Stimulated activated effector memory CD8-positive, alpha-beta T cell treated with anti-CD3 and anti-CD28 coated beads, Interleukin-12 subunit alpha, Interleukin-12 subunit beta, amount 100 ng/mL, for 72 hours (primary cell): ENCODE results near the gene IL13RA1.
A peak's percentile ranks its signal among the peaks of the same experiment; 100 is the strongest.
"Not testable (repeated sequence)": the region's sequence is repeated elsewhere in the genome, so short reads cannot be mapped to it uniquely, and the experiment has no call there.

Source experiments
- ATAC-seq: fragments of 150-1000 bp; cut with Tn5 transposase; 2 replicates; pipeline ENCODE4 v1.10.0; 2021
- DNase-seq, 2 donors: peaks; one replicate each; pipeline ENCODE4 v3.0.0; 2021 to 2022; ENCODE audit warnings: low spot score in 2 of 2
- H3K27ac Mint-ChIP-seq: one replicate; pipeline ENCODE4 v1.8.0; 2022; ENCODE audit warnings: mild to moderate bottlenecking, mixed read lengths
- H3K36me3 Mint-ChIP-seq: one replicate; pipeline ENCODE4 v1.8.0; 2022; ENCODE audit warnings: mild to moderate bottlenecking, mixed read lengths
- H3K4me1 Mint-ChIP-seq: one replicate; pipeline ENCODE4 v1.8.0; 2022; ENCODE audit warnings: mixed read lengths
- H3K4me3 Mint-ChIP-seq: one replicate; pipeline ENCODE4 v1.8.0; 2022; ENCODE audit warnings: mild to moderate bottlenecking, mixed read lengths
- H3K9me3 Mint-ChIP-seq: one replicate; pipeline ENCODE4 v1.8.0; 2022; ENCODE audit warnings: mixed read lengths

Gene IL13RA1

DNA sequence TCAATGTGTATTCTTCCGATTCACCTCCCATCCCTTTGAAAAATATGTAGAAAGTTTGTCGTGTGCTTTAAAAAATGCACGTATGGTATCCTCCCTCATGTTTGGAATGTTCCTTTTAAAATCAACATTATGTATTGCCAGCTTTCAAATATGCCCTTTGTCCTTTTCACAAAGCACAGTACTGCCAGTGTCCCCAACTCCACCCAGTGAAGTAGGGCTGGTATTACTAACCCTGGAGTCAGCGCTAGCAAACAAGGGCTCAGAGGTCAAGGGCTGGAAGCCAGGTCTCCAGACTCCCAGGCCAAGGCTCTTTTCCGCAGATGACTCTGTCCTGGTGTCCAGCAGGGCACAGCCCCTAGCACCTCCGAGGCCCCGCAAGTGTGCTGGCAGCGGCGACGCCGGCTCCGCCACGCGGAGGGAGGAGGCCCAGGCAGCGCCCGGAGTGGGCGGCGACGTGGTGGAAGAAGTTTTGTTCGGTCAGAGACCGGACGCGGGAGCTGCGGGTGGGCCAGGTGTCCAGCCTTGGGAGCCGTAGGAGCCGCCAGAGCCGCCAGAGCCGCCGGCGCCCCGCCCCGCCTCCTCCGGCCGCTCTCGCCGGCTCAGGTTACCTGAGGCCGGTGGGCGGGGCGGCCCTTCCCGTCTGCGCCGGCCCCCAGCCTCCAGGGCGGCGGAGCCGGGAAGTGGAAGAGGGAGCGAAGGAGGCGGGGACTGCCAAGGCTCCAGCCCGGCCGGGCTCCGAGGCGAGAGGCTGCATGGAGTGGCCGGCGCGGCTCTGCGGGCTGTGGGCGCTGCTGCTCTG is at the start of gene IL13RA1:
Gene IL13RA1 (plus strand): TSS at position 720 of the 799 bp plus-strand sequence. CDS start 33 bp downstream, at position 753.
- ATAC-seq, result peak; percentile 70
- no peaks in the 10 kb centered on the region for H3K9me3 Mint-ChIP-seq

DNA sequence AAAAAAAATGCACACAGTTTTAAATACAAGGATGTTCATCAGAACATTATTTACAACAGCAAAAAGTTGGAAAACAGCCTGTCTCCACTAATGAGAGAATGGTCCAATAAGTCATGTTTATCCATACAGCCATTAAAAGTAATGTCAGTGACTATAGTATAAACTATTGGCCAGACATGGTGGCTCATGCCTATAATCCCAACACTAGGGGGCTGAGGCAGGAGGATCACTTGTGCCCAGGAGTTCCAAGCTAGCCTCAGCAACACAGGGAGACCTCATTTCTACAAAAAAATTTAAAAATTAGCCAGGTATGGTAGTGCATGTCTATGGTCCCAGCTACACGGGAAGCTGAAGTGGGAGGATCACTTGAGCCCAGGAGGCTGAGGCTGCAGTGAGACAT is 48.1 kb upstream of the IL13RA1 start:
- no peak overlapping the region for H3K4me3 Mint-ChIP-seq
- H3K36me3 Mint-ChIP-seq, result peaks cover 70% of the 10 kb centered on the region

More for the DNA sequence above, at the start of gene IL13RA1:
- DNase-seq, result peak; percentile 2 to 48
- Mint-ChIP-seq H3K36me3 (no peaks in the 10 kb centered on the region), H3K4me3 (peak within 1 kb of the TSS; percentile 49), H3K27ac (no peak within 1 kb of the TSS), H3K4me1 (peaks cover 12% of the 10 kb centered on the region)

DNA sequence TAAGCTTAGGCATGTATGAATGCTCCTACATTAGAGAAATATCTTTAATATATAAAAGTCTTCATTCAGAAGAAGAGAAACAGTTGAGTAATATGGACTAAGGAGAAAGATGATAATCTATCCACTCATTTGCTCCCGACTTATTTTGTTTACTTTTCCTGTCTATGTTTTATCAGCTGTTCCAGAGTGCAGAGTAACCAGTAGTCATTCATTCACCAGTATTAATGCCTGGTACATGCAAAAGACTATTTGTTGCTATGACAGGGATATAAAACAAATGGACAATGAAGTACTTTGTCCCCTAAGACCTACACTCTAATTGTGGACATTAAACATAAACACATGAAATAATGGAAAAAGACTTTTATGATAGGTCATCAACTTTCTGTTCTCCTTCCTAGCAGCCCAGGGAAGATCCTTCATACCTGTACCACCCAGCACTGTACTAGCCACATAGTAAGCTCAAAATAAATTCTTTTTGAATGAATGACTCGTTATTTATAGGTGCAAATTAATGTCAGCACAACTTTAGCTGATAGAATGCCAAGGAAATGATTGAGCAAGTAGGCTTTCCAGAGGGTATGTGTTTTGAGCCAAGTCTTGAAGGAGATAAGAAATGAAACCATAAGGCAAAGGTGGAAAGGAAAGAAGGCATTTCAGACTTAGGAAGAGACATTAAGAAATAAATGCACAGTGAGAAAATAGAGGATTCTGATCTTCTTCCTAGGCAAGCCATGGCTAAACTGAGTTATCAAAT is 45.0 kb upstream of the IL13RA1 start:
- no peak overlapping the region for H3K27ac Mint-ChIP-seq
- no peak overlapping the region for H3K4me3 Mint-ChIP-seq
- DNase-seq (no peak), ATAC-seq (no peak)
- no peaks in the 10 kb centered on the region for H3K4me1 Mint-ChIP-seq
- H3K9me3 Mint-ChIP-seq, result no peaks in the 10 kb centered on the region
- H3K36me3 Mint-ChIP-seq, result peaks cover 77% of the 10 kb centered on the region

More for the DNA sequence above, 48.1 kb upstream of the IL13RA1 start:
- Mint-ChIP-seq H3K9me3 (no peaks in the 10 kb centered on the region), H3K4me1 (no peaks in the 10 kb centered on the region), H3K27ac (no peak overlapping the region)
- DNase-seq (no peak), ATAC-seq (no peak)

DNA sequence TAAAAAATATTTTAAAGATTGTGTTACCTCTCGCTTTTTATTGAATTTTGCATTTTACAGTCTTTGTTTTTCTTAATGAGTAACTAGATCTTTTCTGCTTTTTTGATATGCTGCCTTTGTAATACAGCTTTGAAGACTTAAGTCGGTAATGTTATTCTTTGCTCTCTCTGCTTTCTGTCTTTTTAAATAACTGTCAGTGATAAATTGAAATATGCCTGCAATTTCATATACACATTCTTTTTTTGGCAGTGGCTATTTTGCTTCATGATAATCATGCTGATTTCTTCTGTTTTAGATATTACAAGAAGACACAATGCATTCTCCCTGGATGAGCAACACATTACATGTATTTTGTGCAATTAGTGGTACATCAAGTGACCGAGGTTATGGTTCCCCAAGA is 42.0 kb upstream of the IL13RA1 start:
- H3K36me3 Mint-ChIP-seq, result peaks cover 71% of the 10 kb centered on the region

DNA sequence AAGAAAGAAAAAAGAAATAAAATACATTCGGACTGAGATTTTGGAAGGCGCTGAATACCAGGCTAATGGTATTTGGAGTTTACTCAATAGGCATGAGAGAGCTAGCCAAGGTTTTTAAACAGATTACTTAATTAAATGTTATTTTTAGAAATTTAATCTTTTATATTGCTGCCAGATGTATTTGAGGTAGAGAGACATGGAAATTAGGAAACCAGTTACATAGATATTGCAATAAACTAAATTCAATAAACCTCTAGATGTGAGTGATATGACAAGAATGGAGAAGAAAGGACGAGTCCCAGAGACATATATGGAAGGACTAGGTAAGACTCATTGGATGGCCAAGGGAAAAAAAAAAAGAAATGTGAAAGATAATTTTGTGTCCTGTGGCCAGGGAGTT is 38.5 kb upstream of the IL13RA1 start:
- Mint-ChIP-seq H3K36me3 (peaks cover 52% of the 10 kb centered on the region), H3K9me3 (no peaks in the 10 kb centered on the region), H3K4me1 (no peaks in the 10 kb centered on the region), H3K4me3 (no peak overlapping the region), H3K27ac (no peak overlapping the region)
- ATAC-seq, result no peak
- DNase-seq, result no peak

More for the DNA sequence above, 42.0 kb upstream of the IL13RA1 start:
- Mint-ChIP-seq H3K9me3 (no peaks in the 10 kb centered on the region), H3K4me1 (no peaks in the 10 kb centered on the region), H3K27ac (no peak overlapping the region), H3K4me3 (no peak overlapping the region)
- DNase-seq (no peak), ATAC-seq (no peak)

DNA sequence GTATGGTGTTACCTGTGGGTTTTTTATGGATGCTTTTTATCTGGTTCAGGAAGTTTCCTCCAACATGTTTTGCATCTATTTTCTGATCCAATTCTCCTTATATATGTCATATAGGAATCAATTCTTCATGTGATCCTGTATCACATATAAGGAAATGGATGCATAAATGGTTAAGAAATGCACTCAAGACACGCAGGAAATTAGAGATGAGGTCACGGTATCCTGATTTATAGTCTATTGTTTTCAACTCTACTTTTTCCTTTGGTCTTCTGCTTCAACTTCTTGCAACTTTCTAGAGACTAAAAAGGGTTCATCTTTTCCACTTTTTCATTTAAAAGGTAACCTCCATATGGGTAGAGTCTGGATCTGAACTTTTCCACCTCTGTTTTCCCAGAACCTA is 33.6 kb upstream of the IL13RA1 start:
- Mint-ChIP-seq H3K9me3 (no peaks in the 10 kb centered on the region), H3K27ac (no peak overlapping the region), H3K36me3 (peaks cover 14% of the 10 kb centered on the region), H3K4me3 (no peak overlapping the region), H3K4me1 (no peaks in the 10 kb centered on the region)
- DNase-seq (no peak), ATAC-seq (no peak)

DNA sequence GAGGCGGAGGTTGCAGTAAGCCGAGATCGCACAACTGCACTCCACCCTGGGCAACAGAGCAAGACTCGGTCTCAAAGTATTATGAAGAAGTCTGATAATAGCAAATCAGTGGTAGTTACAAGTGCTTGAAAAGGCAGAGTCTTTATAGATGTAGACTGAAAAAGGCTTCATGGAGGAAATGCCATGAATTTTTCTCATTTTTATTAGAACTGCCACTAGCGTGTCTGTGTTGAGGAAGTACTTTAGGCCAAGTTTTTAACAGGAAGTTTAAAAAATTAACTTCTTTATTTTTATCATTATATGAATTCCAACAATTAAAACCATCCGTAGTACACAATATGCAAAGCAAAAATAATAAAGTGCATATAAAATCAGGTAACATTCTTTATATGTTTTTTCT is 32.8 kb upstream of the IL13RA1 start:
- no peak overlapping the region for H3K4me3 Mint-ChIP-seq
- no peak overlapping the region for H3K27ac Mint-ChIP-seq
- no peaks in the 10 kb centered on the region for H3K9me3 Mint-ChIP-seq
- no peaks in the 10 kb centered on the region for H3K4me1 Mint-ChIP-seq
- H3K36me3 Mint-ChIP-seq, result peaks cover 9% of the 10 kb centered on the region
- ATAC-seq (no peak), DNase-seq (no peak)

DNA sequence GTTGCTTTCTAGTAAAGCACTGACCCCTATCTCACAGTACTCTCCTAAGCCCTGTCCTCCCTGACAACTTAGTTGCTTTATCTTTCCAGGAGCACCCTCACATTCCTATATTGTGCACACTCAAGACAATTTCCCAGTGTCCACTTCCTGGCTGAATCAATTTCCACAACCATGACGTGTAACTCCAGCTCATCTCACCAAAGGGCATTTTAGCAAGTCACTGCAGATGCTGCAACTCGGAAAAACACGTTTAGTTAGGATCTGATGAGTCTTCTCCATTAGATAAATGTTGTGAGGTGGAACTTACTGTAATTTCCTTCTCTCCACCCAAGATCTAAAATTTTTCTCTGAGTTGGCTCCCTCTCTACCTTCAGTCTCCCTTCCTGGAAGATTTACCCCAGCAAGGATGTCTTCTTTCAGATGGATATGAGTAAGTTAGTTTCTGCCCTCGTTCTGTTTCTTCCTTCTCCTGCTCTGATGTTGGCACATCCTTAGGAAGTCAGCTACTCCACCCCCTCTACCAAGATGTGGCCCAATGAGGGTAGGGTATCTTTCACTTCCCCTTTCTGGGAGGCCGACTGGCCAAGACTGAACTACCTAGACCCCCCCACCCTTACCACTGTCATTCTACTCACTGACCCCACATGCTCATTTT is 28.8 kb upstream of the IL13RA1 start:
- Mint-ChIP-seq H3K9me3 (no peaks in the 10 kb centered on the region), H3K36me3 (no peaks in the 10 kb centered on the region), H3K27ac (no peak overlapping the region), H3K4me1 (no peaks in the 10 kb centered on the region), H3K4me3 (no peak overlapping the region)
- DNase-seq (no peak), ATAC-seq (no peak)

DNA sequence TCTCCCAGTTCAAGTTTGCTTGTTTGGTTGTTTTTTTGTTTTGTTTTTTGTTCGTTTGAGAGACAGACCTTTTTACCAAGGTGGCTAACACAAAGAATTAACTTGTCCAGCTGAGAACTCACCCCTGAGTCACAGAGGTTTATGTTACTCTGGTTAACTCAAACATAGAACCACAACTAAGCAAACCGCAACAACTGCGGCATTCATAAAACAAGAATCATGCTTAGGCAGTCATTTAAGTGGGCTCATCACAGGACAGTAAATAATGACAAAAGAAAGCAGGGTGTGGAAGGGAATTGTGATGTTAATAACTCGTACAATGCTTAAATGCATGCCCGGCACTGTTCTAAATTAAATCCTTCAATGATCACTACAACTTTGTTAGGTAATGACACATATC is 24.7 kb upstream of the IL13RA1 start:
- Mint-ChIP-seq H3K9me3 (no peaks in the 10 kb centered on the region), H3K27ac (no peak overlapping the region), H3K36me3 (no peaks in the 10 kb centered on the region), H3K4me3 (no peak overlapping the region), H3K4me1 (peaks cover 1% of the 10 kb centered on the region)
- DNase-seq (no peak), ATAC-seq (peak; percentile 69)

DNA sequence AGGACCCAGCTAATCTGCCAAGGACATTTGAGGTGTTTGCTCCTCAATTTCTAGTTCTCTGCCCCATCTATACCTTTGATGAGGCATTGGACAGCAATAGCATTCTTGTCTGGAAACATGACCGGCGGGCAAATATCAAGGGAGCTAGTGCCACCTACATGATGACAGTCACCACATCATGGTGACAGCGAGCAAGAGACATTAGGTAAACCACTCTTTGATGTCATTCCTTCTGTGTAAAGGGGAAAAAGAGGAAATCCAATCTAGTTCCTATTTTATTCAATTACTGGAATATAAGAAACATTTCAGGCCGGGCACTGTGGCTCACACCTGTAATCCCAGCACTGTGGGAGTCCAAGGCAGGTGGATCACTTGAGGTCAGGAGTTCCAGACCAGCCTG is 20.7 kb upstream of the IL13RA1 start:
- ATAC-seq, result no peak
- Mint-ChIP-seq H3K9me3 (no peaks in the 10 kb centered on the region), H3K4me1 (peaks cover 13% of the 10 kb centered on the region), H3K27ac (no peak overlapping the region), H3K4me3 (no peak overlapping the region), H3K36me3 (no peaks in the 10 kb centered on the region)
- DNase-seq, result no peak

DNA sequence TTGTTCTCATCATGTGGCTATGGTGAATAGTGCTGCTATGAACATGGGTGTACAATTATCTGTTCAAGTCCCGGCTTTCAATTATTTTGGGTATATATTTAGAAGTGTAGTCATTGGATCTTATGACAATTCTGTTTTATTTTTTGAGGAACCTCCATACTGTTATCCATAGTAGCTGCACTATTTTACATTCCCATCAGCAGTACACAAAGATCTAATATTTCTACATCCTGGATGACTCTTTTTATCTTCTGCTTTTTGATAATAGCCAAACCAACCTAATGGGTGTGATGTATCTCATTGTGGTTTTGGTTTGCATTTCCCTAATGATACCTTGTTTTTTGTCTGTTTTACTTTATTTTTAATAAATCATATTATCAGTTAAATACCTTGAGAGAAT is 12.9 kb upstream of the IL13RA1 start:
- Mint-ChIP-seq H3K4me3 (no peak overlapping the region), H3K36me3 (no peaks in the 10 kb centered on the region), H3K9me3 (no peaks in the 10 kb centered on the region), H3K4me1 (no peaks in the 10 kb centered on the region), H3K27ac (no peak overlapping the region)
- ATAC-seq (no peak), DNase-seq (no peak)

DNA sequence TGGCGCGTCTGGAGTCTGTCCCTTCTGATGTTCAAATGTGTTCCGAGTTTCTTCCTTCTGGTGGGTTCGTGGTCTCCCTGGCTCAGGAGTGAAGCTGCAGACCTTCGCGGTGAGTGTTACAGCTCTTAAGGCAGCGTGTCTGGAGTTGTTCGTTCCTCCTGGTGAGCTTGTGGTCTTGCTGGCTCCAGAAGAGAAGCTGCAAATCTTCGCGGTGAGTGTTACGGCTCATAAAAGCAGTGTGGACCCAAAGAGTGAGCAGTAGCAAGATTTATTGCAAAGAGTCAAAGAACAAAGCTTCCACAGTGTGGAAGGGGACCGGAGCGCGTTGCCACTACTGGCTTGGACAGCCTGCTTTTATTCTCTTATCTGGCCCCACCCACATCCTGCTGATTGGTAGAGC is 11.5 kb upstream of the IL13RA1 start:
- not testable (repeated sequence) for H3K36me3 Mint-ChIP-seq, H3K27ac Mint-ChIP-seq, H3K4me1 Mint-ChIP-seq, DNase-seq, H3K9me3 Mint-ChIP-seq, ATAC-seq, H3K4me3 Mint-ChIP-seq

DNA sequence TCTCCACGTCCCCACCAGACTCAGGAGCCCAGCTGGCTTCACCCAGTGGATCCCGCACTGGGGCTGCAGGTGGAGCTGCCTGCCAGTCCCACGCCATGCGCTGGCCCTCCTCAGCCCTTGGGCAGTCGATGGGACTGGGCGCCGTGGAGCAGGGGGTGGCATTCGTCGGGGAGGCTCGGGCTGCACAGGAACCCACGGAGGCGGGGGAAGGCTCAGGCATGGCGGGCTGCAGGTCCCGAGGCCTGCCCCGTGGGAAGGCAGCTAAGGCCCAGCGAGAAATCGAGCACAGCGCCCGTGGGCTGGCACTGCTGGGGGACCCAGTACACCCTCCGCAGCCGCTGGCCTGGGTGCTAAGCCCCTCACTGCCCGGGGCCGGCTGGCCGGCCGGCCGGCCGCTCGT is 10.6 kb upstream of the IL13RA1 start:
- not testable (repeated sequence) for H3K4me1 Mint-ChIP-seq, H3K27ac Mint-ChIP-seq, H3K36me3 Mint-ChIP-seq, DNase-seq, ATAC-seq, H3K4me3 Mint-ChIP-seq, H3K9me3 Mint-ChIP-seq

DNA sequence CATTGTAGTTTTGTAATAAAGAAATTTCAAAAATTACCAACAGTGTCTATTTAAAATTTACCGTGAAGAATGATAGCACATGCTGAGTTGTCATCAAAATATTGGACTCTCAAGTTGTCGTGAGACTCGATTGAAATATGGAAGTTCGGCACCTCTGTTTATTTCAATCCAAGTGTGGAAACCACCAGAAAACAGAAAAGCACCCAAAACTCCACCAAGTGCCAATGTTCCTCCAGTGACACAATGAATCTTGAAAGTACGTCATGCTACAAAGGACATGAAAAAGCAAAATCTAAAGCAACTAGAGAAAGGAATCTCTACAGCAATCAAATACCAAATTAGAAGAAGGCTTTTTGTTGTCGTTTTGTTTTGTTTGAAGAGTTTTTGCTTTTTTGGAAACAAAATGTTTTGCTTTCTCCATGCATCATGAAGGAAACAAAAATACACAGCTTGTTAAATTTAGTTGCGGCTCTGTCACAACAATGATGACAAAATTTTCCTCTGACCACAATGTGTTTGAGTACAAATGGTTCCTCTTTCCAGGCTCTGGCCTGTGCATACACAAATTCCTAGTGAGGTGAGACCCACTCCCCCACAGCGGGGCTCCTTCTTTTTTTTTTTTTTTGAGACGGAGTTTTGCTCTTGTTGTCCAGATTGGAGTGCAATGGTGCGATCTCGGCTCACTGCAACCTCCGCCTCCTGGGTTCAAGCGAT is 9.6 kb upstream of the IL13RA1 start:
- H3K4me1 Mint-ChIP-seq, result no peaks in the 10 kb centered on the region
- H3K9me3 Mint-ChIP-seq, result no peaks in the 10 kb centered on the region
- ATAC-seq (no peak), DNase-seq (no peak)
- no peaks in the 10 kb centered on the region for H3K36me3 Mint-ChIP-seq
- H3K4me3 Mint-ChIP-seq, result no peak overlapping the region
- no peak overlapping the region for H3K27ac Mint-ChIP-seq

DNA sequence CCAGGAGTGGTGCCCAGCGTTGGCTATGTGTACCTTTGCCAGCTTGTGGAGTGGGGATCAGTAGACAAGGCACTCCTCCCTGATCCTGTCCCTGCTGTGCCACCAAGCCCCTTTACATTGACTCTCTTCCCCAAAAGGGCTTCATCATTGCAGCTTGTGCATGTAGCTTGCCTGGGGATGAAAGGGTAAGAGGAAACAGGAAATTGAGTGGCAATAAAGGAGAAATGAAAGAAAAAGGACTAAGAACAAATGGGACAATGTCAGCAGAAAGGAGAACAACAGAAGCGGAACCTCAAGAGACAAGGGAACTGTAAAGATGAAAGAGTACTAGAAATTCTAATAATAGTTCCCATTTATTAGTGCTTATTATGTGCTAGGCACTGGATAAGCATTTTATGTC is 8.7 kb upstream of the IL13RA1 start:
- no peak for DNase-seq
- Mint-ChIP-seq H3K36me3 (no peaks in the 10 kb centered on the region), H3K4me3 (no peak overlapping the region), H3K4me1 (no peaks in the 10 kb centered on the region), H3K27ac (no peak overlapping the region), H3K9me3 (no peaks in the 10 kb centered on the region)
- ATAC-seq, result no peak
